ENCODE results near the gene NRCAM.

Gene NRCAM

GRCh38 chr7:108127461-108127860 lies 328.8 kb downstream of the NRCAM start:
- no peaks in the 10 kb centered on the region for H4K20me1 ChIP-seq (ENCODE audit: low read depth, low read length)
- no peak overlapping the region for H3K27ac ChIP-seq (ENCODE audit: low read depth, low read length)
- H3K4me2 ChIP-seq (ENCODE audit: low read depth, low read length, poor library complexity, severe bottlenecking): no peak overlapping the region
- no peaks in the 10 kb centered on the region for H3K9me3 ChIP-seq (ENCODE audit: insufficient read depth, low read length)
- no peaks in the 10 kb centered on the region for H3K27me3 ChIP-seq (ENCODE audit: low read length)
- no peaks in the 10 kb centered on the region for H3K36me3 ChIP-seq (ENCODE audit: low read length)
- H3K4me3 ChIP-seq (ENCODE audit: insufficient read depth, low read length, poor library complexity, severe bottlenecking): no peak overlapping the region
- no peaks in the 10 kb centered on the region for H3F3A ChIP-seq (ENCODE audit: insufficient read depth)
- no peak overlapping the region for H2AFZ ChIP-seq (ENCODE audit: low read depth, low read length, severe bottlenecking)
- H3K9ac ChIP-seq (ENCODE audit: low read length): no peak overlapping the region
- no peaks in the 10 kb centered on the region for H3K9me2 ChIP-seq (replicated peaks; ENCODE audit: insufficient read depth, low read length)
- TF ChIP-seq EZH2phosphoT487 (conservative IDR thresholded peaks at IDR 0.05; ENCODE audit: low read length): no peak
- no peak for TF ChIP-seq CTCF (IDR thresholded peaks at IDR 0.05; ENCODE audit: insufficient read depth, low read length, poor library complexity, severe bottlenecking)
- no peaks in the 10 kb centered on the region for H3K79me2 ChIP-seq (ENCODE audit: insufficient read depth, low read length)

GRCh38 chr7:108124820-108125219 lies 331.4 kb downstream of the NRCAM start:
- H3K27me3 ChIP-seq (ENCODE audit: low read length): no peaks in the 10 kb centered on the region
- TF ChIP-seq CTCF (IDR thresholded peaks at IDR 0.05; ENCODE audit: insufficient read depth, low read length, poor library complexity, severe bottlenecking) (no peak), EZH2phosphoT487 (conservative IDR thresholded peaks at IDR 0.05; ENCODE audit: low read length) (no peak)

GRCh38 chr7:108122181-108122580 lies 334.1 kb downstream of the NRCAM start:
- Histone ChIP-seq H3K27ac (ENCODE audit: low read depth, low read length) (no peak overlapping the region), H3K36me3 (ENCODE audit: low read length) (no peaks in the 10 kb centered on the region), H4K20me1 (ENCODE audit: low read depth, low read length) (no peaks in the 10 kb centered on the region), H3K9me3 (ENCODE audit: insufficient read depth, low read length) (no peaks in the 10 kb centered on the region), H2AFZ (ENCODE audit: low read depth, low read length, severe bottlenecking) (no peak overlapping the region), H3K4me2 (ENCODE audit: low read depth, low read length, poor library complexity, severe bottlenecking) (no peak overlapping the region), H3K9ac (ENCODE audit: low read length) (no peak overlapping the region), H3K27me3 (ENCODE audit: low read length) (no peaks in the 10 kb centered on the region), H3K4me3 (ENCODE audit: insufficient read depth, low read length, poor library complexity, severe bottlenecking) (no peak overlapping the region), H3K9me2 (replicated peaks; ENCODE audit: insufficient read depth, low read length) (no peaks in the 10 kb centered on the region), H3K79me2 (ENCODE audit: insufficient read depth, low read length) (no peaks in the 10 kb centered on the region), H3F3A (ENCODE audit: insufficient read depth) (no peaks in the 10 kb centered on the region)
- no peak for TF ChIP-seq CTCF (IDR thresholded peaks at IDR 0.05; ENCODE audit: insufficient read depth, low read length, poor library complexity, severe bottlenecking)
- no peak for TF ChIP-seq EZH2phosphoT487 (conservative IDR thresholded peaks at IDR 0.05; ENCODE audit: low read length)

More at GRCh38 chr7:108124820-108125219, 331.4 kb downstream of the NRCAM start:
- Histone ChIP-seq H3K9me3 (ENCODE audit: insufficient read depth, low read length) (no peaks in the 10 kb centered on the region), H4K20me1 (ENCODE audit: low read depth, low read length) (no peaks in the 10 kb centered on the region), H3K9ac (ENCODE audit: low read length) (no peak overlapping the region), H3K4me2 (ENCODE audit: low read depth, low read length, poor library complexity, severe bottlenecking) (no peak overlapping the region), H3K4me3 (ENCODE audit: insufficient read depth, low read length, poor library complexity, severe bottlenecking) (no peak overlapping the region), H3F3A (ENCODE audit: insufficient read depth) (no peaks in the 10 kb centered on the region), H3K79me2 (ENCODE audit: insufficient read depth, low read length) (no peaks in the 10 kb centered on the region), H3K27ac (ENCODE audit: low read depth, low read length) (no peak overlapping the region), H3K36me3 (ENCODE audit: low read length) (no peaks in the 10 kb centered on the region), H3K9me2 (replicated peaks; ENCODE audit: insufficient read depth, low read length) (no peaks in the 10 kb centered on the region), H2AFZ (ENCODE audit: low read depth, low read length, severe bottlenecking) (no peak overlapping the region)

Data from SU-DHL-6 (cell line).